Limb (tissue), 2 donors: ENCODE data around the gene TSPAN14.
A peak's percentile ranks its signal among the peaks of the same experiment; 100 is the strongest.

ENCODE experiments used
- DNase-seq, 2 donors: peaks; one replicate each; pipeline ENCODE4 v3.0.0-alpha.2; 2016; ENCODE audit errors: extremely low spot score in 2 of 2

Gene TSPAN14

DNA sequence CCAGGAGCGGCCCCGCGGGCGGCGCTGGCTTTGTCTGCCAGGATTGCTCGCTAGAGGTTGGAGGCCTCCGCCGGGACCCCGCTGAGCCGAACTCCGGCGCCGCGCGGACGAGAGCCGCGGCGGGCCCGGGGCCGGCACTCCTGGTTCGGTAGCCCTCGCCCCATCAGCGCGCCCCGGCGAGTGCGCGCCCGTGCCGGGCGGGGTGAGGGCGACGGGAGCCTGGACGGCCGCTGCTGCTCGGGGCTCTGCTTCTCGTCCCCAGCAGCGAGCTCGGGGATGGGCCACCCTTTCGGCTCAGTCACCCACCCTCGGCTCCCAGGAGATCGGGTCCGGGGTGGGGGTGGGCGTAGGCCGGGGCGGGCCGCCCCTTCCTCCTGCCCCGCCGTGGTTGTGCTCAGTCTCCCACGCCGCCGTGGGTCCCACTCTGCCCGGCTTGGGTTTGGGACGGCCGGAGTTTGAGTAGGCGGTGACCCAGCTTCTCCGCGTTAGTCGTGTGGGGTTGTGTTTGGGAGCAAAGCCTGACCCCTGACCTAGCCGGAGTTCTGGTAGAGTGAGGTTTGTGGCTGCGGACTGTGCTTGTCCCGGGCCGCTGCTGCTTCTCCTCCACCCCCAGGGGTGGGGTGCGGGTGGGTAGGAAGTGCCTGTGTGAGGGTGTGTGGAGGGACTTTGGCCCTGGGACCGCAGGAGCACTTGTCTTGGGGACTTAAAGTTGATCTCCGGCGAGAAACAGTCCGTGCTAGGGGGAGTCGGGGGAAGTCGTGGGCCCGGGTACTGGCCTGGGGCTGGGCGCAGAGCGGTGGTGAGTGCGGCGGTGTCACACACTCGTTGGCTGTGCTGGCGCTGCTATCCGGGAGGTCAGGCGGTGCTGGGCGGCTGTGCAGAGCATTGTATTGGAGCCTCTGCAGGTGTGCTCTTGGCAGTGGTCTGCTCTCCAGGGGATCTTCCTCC, 677 bp downstream of the TSPAN14 start:
- no peak for DNase-seq

DNA sequence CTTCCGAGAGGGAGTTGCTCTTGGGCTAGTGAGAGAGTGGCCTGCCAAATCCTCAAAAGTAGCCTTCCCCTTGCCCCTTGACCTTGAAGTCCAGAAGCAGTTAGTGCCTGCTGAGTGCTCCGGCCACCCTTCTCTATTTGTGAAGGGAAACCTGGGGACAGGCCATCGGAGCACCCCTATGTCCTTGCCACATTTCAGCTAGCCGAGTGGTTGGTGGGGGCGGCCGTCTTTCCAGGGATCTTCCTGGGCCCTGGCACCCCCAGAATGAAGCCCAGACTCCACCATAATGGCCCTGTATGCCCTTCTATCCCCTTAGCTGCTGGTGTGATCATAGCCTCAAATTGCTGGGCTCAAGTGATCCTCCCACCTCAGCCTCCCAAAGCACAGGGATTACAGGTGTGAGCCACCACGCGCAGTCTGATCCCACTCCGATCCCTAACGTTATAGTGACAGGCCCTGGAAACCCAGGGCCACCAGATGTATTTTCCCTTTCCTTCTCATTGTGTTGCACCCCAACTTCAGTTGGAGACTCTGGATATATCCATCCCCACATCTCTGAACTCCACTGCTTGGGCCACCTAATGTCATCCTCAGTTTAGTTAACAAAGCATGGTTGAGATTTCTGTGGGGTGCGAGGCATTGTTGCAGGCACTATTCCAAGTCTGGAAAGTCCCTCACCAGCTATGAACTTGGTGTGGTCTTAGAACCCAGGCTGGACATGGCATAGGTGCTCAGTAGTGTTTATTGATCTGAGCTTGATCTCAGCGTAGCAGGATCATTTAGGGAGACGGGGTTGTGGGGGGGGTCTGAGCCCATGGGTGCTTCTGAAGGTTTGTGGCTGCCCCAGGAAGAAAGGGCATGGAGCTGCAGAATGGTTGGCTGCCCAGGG, 1.6 kb downstream of the TSPAN14 start:
- no peak for DNase-seq

DNA sequence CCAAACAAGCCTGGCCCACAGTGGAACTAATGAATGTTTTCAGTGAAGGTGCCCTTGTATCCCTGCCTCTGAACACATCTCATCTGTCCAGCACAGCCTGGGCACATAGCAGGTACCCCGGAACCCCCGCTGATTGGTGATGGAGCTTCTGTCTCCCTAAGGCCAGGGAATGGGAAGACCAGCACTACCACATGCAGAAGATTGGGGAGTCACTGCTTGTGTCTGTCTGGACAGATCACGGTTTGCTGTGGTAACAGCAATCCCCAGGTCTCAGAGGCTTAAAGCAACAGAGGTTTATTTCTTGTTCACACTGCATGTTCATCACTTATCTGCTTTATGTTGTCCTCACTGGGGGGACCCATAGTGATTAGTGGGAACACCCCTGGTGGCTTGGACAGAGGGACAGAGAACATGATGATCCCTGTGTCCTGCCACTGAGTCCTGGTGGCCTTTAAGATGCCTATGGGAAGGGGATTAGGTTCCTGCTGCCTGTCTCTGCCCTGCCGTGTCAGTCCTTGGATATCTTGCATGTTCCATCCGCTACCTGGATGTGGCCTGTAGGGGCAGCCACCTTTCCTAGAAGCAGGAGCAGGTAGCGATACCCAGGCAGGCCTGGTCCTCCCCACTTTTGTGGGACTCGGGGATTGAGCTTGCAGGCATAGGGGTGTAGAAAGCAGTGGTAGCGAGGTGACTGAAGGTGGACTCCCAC, 3.6 kb downstream of the TSPAN14 start:
- no peak for DNase-seq

DNA sequence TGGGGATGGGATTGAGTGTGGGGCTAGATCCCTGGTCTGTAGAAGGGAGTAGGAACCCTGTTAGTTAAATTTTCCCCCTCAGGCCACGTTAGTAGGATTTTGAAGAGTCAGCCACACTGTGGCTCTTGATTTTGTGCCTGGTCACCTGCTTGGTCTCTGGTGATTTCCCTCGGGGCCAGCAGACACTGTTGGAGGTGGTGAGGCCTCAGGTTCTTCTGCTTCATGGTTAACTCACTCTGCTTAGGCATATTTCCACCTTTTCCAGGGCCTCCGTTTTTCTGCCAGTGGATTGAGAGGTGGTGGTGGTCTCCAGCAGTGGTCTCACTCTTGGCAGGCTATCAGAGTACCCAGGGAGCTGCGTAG, 4.1 kb downstream of the TSPAN14 start:
- no peak for DNase-seq

DNA sequence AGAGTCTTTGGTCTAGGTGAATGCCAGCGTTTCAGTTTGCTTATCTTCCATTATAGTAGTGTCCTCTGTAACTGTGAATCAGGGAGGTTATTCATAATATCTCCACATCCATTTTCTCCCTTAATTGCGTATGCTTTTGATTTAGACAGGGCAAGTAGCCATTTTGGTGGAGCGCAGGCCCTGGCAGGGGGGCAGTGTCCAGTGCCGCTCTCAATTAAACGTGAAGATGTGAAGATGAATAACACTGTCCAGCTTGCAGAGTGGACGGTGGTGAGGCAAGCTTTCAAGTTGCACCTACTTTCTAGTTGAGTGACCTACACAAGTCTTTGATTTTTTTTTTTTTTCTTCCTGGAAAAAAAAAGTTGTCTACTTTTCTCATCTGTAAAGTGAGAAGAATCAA, 4.5 kb downstream of the TSPAN14 start:
- DNase-seq, result no peak

DNA sequence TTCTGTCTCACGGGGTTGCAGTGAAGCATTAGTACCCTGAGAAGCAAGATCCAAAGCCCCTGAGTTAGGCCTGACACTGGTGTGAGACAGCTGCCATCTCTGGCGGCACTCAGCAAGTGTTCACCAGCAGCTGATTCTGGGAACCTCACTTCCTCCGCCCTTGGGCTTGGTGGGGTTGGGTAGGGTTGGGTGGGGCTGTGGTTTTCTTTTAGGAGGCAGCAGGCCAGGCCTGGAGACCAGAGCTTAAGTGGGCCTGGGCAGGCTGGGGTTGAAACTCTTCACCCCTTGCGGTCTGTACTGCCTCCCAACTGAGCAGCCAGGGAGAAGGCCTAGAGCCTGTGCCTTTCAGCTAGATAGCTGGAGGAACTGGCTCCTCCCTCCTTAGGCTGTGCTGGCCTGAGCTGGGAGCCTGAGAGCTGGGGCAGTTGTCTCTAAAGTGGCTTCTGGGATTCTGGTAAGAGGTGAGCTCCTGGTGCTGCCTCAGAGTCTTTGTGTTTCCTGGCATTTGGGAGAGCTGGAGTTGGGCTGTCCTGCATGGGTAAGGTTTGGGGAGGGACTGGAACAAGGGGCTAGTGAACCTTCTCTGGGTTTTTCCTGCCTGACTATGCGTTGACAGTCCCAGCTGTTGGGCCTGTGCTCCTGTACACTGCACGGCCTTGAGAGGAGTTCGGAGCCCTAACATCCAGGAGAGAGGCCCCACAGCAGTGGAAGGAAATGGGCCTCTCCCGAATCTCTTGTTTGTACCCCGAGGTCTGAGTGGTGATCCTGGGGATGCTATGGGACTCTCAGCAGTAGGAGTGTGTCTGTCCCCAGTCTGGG, 5.1 kb downstream of the TSPAN14 start:
- no peak for DNase-seq

DNA sequence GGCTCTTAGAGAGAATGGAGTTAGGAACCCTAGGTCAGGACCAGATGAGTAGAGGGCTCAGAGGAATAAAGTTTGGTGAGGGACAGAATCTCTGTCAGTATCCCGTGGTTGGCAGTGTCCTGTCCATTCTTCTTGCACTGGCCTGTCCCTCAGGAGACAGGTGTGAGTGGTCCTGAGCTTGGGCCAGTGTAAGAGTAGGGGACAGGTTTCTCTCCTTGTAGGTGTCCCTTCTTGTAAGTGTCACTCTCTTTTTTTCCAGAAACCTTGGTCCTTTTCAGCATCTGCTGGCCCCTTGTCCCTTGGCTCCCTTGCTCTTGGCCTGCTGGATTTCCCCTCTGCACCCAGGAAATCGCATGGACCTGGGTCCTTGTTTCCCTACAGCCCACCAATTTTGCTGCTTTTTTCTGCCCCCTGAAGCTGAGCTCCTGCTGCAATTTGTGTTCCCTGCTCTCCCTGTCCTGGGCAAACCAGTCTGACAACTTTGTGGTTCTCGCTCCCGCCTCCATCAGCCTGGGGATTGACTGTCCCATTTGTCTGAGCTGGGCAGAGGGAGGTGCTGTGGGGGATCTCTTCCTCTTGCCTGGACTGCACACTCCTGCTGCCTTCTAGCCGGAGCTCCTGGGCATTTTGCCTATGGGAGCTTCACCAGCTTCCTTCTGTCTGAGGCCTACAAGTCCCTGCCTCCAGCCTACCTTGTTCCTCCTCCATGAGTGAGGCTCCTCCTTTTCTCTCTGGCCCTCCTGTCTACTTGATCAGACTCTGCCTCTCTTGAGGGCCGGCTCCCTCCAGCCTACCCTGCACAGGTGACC, 6.5 kb downstream of the TSPAN14 start:
- DNase-seq, result no peak

DNA sequence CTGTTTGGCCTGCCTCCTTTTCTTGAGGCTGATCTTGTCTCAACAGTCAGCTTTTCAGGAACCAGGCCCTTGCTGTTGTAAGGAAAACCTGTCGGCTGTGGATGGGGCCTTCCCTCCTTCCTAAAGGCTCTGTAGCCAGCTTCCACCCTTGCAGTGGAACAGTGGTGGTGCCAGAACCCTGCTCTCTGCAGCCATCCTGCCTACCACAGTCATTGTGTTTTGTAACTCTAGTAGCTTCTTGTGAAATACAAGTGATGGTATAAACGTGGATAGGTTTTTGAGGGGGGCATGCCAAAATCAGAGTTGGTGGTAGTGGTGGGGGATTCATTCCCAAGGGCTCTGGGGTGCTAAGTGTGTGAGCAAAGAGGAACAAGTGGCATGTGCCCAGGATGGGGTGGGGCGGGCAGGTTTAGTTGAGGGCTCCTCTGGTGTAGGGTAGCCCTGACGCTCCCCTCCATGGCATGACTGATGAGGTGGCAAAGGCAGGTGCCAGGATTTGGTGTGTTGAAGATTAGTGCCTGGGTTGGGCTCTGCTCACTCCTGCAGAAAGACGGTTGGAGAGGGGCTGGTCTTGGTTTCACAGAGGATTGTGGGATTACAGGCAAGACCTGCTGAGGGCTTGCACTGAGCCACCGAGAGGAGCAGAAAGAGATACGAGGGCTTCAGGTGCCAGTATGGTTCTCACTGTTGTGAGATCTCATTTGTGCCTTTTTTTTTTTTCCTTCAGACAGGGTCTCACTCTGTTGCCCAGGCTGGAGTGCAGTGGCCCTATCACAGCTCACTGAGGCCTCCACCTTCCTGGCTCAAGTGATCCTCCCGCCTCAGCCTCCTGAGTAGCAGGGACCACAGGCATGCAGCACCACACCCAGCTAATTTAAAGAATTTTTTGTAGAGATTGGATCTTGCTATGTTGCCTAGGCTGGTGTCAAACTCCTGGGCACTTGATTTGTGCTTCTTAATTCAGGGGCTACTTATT, 7.4 kb downstream of the TSPAN14 start:
- DNase-seq, result no peak

DNA sequence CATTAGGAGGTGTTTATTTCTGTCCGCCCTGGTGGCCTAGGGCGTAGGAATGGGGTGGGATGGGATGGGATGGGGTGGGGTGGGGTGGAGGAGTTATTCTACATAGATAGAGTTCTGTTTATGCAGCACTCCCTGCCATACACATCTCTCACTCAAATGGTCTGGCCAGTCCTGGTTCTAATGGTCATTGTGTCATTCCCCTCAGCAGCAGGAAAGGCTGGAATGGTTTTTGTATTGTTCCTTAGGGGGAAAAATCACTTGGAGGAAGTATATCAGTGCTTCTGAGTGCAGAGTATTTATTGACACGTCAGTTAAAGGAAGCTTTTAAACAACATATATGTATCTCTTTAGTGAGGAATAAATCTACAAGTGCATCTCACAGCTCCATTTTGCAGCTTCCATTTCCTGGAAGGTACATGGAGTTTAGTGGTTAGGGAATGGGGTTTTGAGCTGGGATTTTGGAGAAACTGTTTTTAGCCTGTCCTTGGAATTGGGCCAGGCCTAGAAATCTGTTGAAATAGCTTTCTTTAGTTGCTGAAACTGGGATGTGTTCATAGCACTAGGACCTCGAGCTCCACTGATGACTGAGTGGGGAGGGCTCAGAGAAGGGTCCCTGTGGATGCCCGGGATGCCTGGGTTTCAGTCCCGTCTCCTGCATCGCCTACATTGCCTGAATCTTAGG, 8.3 kb downstream of the TSPAN14 start:
- no peak for DNase-seq

DNA sequence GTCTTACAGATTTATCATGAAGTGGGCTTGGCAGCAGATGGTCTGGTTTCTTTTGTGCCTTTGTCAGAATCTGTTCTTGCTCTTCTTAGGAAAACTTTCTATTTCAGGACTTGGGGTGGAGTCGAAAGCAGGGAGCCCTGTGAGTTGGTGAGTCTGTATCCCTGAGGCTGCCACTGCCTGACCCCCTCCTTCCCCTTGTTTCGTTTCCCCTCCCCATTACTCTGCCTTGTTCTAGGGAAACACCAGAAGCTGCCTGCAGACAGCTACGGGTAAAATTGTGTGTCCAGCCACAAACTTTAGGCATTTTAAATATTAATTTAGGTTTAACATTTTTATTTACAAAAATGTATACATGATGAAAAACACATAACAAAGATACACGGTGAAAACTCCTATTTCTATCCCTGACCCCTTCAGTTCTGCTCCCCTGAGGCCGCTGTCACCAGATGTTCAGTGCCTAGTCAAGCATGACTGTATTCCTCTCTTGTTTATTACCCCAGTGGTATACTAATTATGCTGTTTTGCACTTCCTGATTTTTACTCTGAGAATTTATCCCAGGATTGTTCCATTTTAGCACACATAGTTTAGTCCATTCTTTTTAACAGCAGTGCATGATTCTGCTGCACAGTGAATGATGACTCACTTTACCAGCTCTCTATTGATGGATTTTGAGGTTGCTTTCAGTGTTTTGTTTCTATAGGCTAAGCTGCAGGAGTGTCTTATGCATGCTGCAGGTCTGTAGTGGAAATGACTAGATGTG, 9.1 kb downstream of the TSPAN14 start:
- DNase-seq, result no peak

DNA sequence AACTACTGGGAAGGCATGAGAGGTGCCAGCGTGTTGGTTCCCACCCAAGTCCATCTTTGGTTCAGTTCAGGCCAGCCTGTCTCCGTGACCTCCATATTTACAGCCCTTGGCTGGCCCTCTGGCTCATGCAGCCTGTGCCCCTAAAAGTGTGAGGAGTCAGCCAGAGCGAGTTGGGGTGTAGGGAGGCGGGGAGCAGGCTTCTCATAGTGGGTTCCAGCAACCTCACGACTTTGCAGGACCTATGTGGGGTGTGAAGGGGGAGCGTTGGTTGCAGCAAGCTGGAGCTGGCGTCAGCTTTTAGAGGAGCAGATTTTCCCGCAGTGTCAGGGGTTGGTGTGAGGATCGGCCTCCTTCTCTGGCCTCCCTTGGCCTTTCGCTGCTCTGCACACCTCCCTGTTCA, 9.8 kb downstream of the TSPAN14 start:
- DNase-seq, result no peak

DNA sequence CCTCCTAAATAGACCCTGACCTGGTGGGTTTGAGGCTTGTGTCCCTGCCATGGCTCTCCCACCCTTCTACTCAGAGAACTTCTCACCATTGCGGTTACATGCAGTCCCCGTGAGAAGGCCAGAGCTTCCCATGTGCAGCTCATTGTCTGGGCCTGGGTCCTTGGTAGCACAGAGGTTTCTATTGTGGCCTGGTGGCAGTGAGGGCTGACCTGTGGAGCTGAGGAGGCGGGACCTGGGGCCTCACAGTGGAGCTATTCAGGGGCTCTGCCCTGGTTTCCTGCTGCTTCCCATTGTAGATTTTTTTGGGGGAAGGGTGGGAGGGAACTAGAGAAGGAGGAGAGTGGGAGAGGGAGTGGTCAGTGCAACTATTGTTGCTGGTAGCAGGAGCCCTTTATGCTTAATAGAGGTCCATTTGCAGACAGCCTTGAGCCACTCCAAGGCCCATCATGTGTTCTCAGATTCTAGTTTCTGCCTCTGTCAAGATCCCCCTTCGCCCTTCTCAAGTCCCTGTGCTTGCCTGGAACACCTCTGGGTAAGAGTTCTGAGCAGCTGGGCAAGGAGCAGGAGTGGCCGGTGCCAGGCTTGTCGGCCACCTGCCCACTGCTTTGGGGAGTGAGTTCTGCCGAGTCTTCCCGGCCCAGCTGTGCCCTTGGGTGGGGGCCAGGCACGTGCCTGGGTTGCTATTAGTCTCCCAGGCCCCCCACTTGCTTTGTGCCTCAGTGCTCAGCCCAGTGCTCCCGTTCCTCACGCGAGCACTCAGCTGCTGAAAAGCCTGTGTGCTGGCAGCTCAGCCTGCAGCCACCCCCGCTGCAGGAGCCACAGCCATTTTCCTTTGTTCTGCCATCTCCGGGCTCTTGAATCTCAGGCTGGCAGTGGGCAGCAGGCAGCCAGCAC, 10.7 kb downstream of the TSPAN14 start:
- peak in 1 of 2 donors; percentile 54 for DNase-seq

DNA sequence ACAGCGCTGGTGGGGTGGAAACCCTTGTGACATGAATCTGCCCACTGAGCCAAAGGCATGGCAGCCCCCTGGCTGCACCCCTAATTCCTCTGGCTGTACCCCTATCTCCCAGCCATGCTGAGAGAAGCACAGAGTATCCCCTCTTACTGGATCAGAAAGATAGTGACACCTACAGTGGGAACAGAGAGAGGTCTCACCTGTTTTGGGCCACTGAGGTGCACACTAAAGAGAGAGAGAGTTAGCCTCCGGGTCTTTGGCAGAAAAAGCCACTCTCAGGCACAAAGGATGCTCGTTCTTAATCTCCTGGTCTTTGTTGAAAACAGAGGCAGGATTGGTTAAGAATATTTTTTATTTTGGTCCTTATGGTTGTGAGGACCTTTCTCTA, 11.3 kb downstream of the TSPAN14 start:
- no peak for DNase-seq

DNA sequence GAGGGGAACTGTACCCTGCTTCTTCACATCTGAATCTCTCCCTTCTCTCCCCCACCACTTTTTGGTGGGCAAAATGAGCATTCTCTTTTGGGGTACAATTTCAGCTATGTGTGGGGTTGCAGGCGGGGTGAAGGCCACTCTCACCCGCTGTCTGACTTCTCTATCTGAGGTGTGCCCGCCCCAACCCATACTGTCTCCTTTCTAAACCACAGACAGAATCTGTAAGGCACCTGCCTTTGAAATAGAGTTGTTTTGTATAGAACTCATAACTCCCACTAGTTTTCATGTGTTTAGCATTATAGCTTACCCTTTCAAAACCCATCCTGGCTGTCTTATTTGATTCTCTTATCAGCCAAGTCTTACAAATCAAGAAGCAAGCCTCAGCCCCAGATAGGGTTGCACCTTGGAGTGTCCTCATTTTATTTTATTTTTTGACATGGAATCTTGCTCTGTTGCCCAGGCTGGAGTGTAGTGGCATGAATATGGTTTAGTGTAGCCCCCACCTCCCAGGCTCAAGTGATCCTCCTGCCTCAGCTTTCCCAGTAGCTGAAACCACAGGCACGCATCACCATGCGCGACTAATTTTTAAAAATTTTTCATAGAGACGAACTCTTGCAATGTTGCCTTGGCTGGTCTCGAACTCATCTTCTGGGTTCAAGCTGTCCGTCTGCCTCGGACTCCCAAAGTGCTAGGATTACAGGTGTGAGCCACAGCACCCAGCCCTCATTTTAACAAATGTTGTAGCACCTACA, 11.9 kb downstream of the TSPAN14 start:
- no peak for DNase-seq

DNA sequence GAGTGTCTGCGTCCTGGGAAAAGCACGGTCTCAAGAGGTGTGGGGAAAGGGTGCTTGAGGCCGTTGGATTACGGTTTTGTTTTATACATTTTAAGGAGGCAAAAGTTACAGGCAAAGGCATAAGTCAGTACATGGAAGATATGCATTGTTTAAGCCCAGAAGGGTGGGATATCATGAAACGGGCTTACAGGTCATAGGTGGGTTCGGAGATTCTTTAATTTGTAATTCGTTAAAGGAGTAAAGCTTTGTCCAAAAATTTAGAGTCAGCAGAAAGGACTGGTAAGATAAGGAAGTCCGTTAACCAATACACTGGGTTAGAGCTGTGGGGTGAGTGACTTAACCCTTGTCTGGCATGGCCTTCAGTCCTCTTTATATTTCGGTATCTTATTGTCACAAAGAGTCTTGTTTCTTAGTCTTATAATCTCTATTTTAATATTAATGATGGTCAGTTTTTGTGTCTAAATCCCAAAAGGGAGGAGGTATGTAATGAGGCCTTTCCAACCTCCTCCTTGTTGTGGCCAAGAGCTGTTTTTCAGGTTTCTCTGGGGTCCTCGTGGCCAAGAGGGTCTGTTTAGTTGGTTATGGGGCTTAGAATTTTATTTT, 12.7 kb downstream of the TSPAN14 start:
- DNase-seq, result no peak
